ENCODE results near the gene MAEA. TPM values are rescaled to one million over a fixed set of nuclear protein-coding genes. Genes with fewer than 3 reads are reported as not detected.

The MAEA gene
- polyA plus RNA-seq, 2 donors, result 43.3 to 54.3 TPM

GRCh38 chr4:1309261-1310010, 19.7 kb downstream of the MAEA start:
- Histone ChIP-seq H3K27ac (ENCODE audit: low read depth in 2 of 2, low read length in 1 of 2) (peak overlapping the region; percentile 37 to 78), H3K9me3 (ENCODE audit: control insufficient read depth in 2 of 2, insufficient read depth in 1 of 2, low read depth in 1 of 2, low read length in 1 of 2) (no peaks in the 10 kb centered on the region), H3K4me3 (ENCODE audit: low read depth in 1 of 2, low read length in 2 of 2) (peak overlapping the region; percentile 7 to 20), H3K4me1 (ENCODE audit: control insufficient read depth in 2 of 2, insufficient read depth in 2 of 2, low read length in 1 of 2) (peaks cover 11 to 24% of the 10 kb centered on the region in 2 donors), H3K36me3 (ENCODE audit: control insufficient read depth in 2 of 2, insufficient read depth in 2 of 2, low read length in 1 of 2) (peaks cover 5 to 29% of the 10 kb centered on the region in 2 donors), H3K27me3 (ENCODE audit: control insufficient read depth in 1 of 2, insufficient read depth in 2 of 2, low read length in 2 of 2) (no peaks in the 10 kb centered on the region)
- 14 to 16% methylated on average over 36 of the region's 36 CpGs for WGBS, 2 donors

DNA sequence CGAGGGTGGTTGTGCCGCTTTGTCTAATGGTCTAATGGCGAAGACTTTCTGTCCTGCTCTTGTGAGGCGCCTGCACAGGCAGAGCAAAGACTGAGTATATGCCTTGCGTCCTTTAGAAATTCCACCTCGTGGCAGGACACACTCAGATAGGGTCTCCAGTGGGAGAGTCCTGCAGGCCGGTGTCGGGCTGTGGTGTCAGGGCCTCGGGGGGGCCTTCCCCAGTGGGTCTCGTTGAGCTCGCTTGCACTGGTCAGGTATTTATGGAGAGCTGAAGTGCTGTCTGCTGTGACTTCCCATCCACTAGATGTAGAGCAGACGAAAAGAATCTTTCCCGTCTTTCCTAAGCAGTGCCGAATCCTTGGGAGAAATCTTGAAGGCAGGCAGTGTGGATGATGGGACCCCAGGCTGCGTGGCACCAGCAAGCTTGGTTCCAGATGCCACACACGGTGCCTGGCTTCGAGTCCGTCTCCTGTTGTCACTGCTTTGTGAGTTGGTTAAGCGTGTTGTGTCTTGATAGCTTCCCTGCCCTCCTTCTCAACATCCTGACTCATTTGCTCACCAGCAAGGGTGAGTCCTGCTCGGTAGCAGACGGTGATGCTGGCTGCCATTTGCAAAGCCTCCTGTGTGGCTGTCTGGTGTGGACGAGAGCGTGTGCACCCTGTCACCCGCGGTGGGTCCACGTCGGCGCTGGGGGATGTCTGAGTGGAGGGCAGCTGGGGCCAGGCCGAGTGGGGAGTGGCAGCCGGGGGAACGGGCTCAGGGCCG, 20.5 kb downstream of the MAEA start:
- H3K27me3 ChIP-seq (ENCODE audit: control insufficient read depth in 1 of 2, insufficient read depth in 2 of 2, low read length in 2 of 2), result no peaks in the 10 kb centered on the region
- H3K36me3 ChIP-seq (ENCODE audit: control insufficient read depth in 2 of 2, insufficient read depth in 2 of 2, low read length in 1 of 2), result peaks cover 7 to 32% of the 10 kb centered on the region in 2 donors
- peaks cover 9 to 21% of the 10 kb centered on the region in 2 donors for H3K4me1 ChIP-seq (ENCODE audit: control insufficient read depth in 2 of 2, insufficient read depth in 2 of 2, low read length in 1 of 2)
- no peaks in the 10 kb centered on the region for H3K9me3 ChIP-seq (ENCODE audit: control insufficient read depth in 2 of 2, insufficient read depth in 1 of 2, low read depth in 1 of 2, low read length in 1 of 2)
- WGBS, 2 donors, result 68 to 74% methylated on average over 32 of the region's 32 CpGs
- H3K4me3 ChIP-seq (ENCODE audit: low read depth in 1 of 2, low read length in 2 of 2), result peak overlapping the region in 1 of 2 donors; percentile 20
- H3K27ac ChIP-seq (ENCODE audit: low read depth in 2 of 2, low read length in 1 of 2), result peak overlapping the region; percentile 37 to 78

DNA sequence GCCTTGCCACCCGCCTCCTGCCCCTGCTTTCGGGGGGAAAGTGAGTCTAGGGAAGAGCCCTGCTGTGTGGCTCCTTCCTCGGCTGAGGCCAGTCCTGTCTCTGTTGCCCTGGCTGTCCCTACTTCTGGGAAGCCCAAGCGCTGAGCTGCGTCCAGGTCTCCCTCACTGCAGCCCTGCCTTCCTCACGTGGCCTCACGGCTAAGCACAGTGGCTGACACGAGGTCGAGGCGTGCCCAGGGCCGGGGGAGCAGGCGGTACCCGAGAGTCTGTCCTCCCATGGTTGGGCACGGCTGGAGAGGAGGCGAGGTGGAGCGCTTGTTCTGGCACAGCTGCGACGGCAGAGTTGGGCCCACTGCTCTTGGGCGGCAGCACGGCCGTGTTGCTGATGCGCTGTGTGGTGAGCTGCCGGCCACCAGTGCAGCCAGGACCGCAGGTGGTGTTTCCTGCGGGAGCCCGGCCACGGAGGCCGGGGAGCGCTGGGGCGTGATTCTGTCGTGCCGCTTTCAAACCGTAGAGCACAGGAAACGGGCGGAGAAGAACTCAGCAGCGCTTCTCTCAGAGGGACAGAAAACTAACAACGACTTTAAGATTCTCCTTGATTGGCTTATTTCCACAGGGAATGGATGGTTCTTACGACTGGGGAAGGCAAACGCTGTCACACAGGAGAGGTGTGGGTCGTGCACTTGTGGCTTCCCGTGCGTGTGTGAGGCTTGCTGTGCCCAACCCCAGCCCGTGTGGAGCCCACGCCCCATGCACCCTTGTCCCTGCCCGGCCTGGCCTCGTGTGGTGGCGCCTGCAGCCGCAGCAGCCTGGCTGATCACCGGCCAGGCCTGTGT, 21.3 kb downstream of the MAEA start:
- no peak overlapping the region for H3K4me3 ChIP-seq (ENCODE audit: low read depth in 1 of 2, low read length in 2 of 2)

DNA sequence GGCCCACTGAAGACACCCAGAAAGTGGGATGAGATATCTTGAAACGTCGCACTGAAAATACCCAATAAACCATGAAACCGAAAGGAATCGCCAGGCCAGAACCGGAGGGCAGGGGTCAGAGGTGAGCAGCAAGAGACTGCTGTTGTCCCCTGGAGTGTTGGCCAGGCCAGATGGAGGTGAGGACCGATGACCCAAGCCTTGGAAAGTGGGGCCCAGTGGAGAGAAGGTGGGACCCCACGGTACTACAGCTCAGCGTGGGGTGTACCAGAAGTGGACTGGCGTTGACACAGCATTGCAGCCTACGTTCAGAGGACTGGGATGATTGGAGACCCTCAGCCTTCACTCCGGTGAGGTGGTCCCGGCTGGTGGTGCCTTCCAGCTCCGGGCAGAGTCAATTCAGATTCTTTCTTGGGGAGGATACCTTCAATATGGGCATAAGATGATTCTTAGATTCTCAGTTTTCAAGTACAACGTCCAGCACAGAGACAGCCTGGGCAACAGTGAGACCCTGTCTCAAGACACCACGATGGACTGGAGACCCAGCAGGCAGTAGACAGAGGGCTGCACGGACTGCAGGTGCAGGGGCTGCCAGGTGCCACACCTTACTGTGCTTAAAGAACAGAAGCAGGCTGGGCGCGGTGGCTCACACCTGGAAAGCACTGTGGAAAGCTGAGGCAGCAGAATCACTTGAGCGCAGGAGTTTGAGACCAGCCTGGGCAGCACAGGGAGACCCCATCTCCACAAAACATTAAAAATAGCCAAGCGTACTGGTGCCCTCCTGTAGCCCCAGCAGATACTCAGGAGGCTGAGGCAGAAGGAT, 23.3 kb downstream of the MAEA start:
- H3K36me3 ChIP-seq (ENCODE audit: control insufficient read depth in 2 of 2, insufficient read depth in 2 of 2, low read length in 1 of 2), result peaks cover 7 to 52% of the 10 kb centered on the region in 2 donors
- 94 to 96% methylated on average over 20 of the region's 20 CpGs for WGBS, 2 donors
- H3K9me3 ChIP-seq (ENCODE audit: control insufficient read depth in 2 of 2, insufficient read depth in 1 of 2, low read depth in 1 of 2, low read length in 1 of 2), result peaks cover 0 to 3% of the 10 kb centered on the region in 2 donors
- no peak overlapping the region for H3K27ac ChIP-seq (ENCODE audit: low read depth in 2 of 2, low read length in 1 of 2)
- H3K4me1 ChIP-seq (ENCODE audit: control insufficient read depth in 2 of 2, insufficient read depth in 2 of 2, low read length in 1 of 2), result peaks cover 9 to 21% of the 10 kb centered on the region in 2 donors
- no peaks in the 10 kb centered on the region for H3K27me3 ChIP-seq (ENCODE audit: control insufficient read depth in 1 of 2, insufficient read depth in 2 of 2, low read length in 2 of 2)
- no peak overlapping the region for H3K4me3 ChIP-seq (ENCODE audit: low read depth in 1 of 2, low read length in 2 of 2)

More for the DNA sequence above, 21.3 kb downstream of the MAEA start:
- H3K4me1 ChIP-seq (ENCODE audit: control insufficient read depth in 2 of 2, insufficient read depth in 2 of 2, low read length in 1 of 2), result peaks cover 9 to 21% of the 10 kb centered on the region in 2 donors
- peak overlapping the region in 1 of 2 donors; percentile 78 for H3K27ac ChIP-seq (ENCODE audit: low read depth in 2 of 2, low read length in 1 of 2)
- WGBS, 2 donors, result 83 to 85% methylated on average over 49 of the region's 49 CpGs
- peaks cover 7 to 37% of the 10 kb centered on the region in 2 donors for H3K36me3 ChIP-seq (ENCODE audit: control insufficient read depth in 2 of 2, insufficient read depth in 2 of 2, low read length in 1 of 2)
- H3K27me3 ChIP-seq (ENCODE audit: control insufficient read depth in 1 of 2, insufficient read depth in 2 of 2, low read length in 2 of 2), result no peaks in the 10 kb centered on the region
- H3K9me3 ChIP-seq (ENCODE audit: control insufficient read depth in 2 of 2, insufficient read depth in 1 of 2, low read depth in 1 of 2, low read length in 1 of 2), result no peaks in the 10 kb centered on the region

DNA sequence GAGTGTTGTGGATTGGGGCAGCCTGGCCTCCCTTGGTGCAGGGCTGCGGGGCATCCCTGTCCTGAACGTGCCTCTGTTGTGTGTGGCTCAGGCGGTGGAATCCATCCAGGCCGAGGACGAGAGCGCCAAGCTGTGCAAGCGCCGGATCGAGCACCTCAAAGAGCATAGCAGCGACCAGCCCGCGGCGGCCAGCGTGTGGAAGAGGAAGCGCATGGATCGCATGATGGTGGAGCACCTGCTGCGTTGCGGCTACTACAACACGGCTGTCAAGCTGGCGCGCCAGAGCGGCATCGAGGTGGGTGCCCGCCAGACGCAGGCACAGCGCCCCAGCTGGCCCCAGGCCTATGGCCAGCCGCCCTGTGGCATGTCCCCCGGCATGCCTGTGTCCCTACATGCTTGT, 25.6 kb downstream of the MAEA start:
- Histone ChIP-seq H3K27ac (ENCODE audit: low read depth in 2 of 2, low read length in 1 of 2) (no peak overlapping the region), H3K27me3 (ENCODE audit: control insufficient read depth in 1 of 2, insufficient read depth in 2 of 2, low read length in 2 of 2) (no peaks in the 10 kb centered on the region), H3K9me3 (ENCODE audit: control insufficient read depth in 2 of 2, insufficient read depth in 1 of 2, low read depth in 1 of 2, low read length in 1 of 2) (peaks cover 0 to 3% of the 10 kb centered on the region in 2 donors), H3K4me1 (ENCODE audit: control insufficient read depth in 2 of 2, insufficient read depth in 2 of 2, low read length in 1 of 2) (peaks cover 0 to 11% of the 10 kb centered on the region in 2 donors), H3K36me3 (ENCODE audit: control insufficient read depth in 2 of 2, insufficient read depth in 2 of 2, low read length in 1 of 2) (peaks cover 7 to 55% of the 10 kb centered on the region in 2 donors), H3K4me3 (ENCODE audit: low read depth in 1 of 2, low read length in 2 of 2) (no peak overlapping the region)
- 95 to 96% methylated on average over 28 of the region's 28 CpGs for whole genome bisulfite sequencing, 2 donors

DNA sequence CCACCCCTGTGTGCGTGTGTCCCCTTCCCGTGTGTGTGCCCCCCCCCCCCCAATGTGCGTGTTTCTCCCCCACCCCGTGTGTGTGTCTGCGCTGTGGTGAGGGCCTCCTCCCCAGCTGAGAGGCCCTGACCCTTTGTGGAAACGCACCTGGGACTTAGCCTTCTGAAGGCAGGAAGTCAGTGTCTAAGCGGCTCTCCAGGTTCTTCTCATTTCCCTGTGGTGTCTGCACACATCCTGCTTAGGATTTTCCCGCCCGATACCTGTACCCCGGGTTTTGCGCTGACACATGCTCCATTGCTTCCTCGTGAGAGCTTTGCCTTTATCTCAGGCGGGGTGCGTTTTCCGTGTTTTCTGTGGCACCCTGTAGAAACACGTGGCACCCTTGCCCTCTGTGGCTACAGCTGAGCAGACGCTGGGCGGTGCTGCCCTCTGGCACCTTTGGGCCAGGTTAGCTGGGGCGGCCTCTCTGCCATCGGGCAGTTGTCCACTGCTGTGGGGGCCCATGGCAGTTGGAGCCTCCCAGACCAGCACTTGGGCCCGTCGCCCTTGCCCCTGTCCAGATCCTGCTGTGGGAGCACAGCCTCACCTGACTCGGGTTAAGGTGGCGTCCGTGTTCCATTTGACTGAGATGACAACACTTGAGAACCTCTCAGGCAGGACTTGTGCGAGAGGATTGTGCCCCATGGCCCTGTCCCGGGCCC, 26.3 kb downstream of the MAEA start:
- 90 to 91% methylated on average over 26 of the region's 27 CpGs for WGBS, 2 donors
- Histone ChIP-seq H3K36me3 (ENCODE audit: control insufficient read depth in 2 of 2, insufficient read depth in 2 of 2, low read length in 1 of 2) (peaks cover 7 to 52% of the 10 kb centered on the region in 2 donors), H3K9me3 (ENCODE audit: control insufficient read depth in 2 of 2, insufficient read depth in 1 of 2, low read depth in 1 of 2, low read length in 1 of 2) (peaks cover 0 to 3% of the 10 kb centered on the region in 2 donors), H3K27me3 (ENCODE audit: control insufficient read depth in 1 of 2, insufficient read depth in 2 of 2, low read length in 2 of 2) (no peaks in the 10 kb centered on the region), H3K4me3 (ENCODE audit: low read depth in 1 of 2, low read length in 2 of 2) (no peak overlapping the region), H3K4me1 (ENCODE audit: control insufficient read depth in 2 of 2, insufficient read depth in 2 of 2, low read length in 1 of 2) (peaks cover 0 to 4% of the 10 kb centered on the region in 2 donors), H3K27ac (ENCODE audit: low read depth in 2 of 2, low read length in 1 of 2) (no peak overlapping the region)

- WGBS, 2 donors, result 85% methylated on average over 16 of the region's 16 CpGs
- Histone ChIP-seq H3K36me3 (ENCODE audit: control insufficient read depth in 2 of 2, insufficient read depth in 2 of 2, low read length in 1 of 2) (peaks cover 7 to 54% of the 10 kb centered on the region in 2 donors), H3K27ac (ENCODE audit: low read depth in 2 of 2, low read length in 1 of 2) (no peak overlapping the region)
Observed at GRCh38 chr4:1316537-1317168, 27.0 kb downstream of the MAEA start.

More at GRCh38 chr4:1316537-1317168, 27.0 kb downstream of the MAEA start:
- Histone ChIP-seq H3K4me1 (ENCODE audit: control insufficient read depth in 2 of 2, insufficient read depth in 2 of 2, low read length in 1 of 2) (no peaks in the 10 kb centered on the region), H3K27me3 (ENCODE audit: control insufficient read depth in 1 of 2, insufficient read depth in 2 of 2, low read length in 2 of 2) (no peaks in the 10 kb centered on the region), H3K9me3 (ENCODE audit: control insufficient read depth in 2 of 2, insufficient read depth in 1 of 2, low read depth in 1 of 2, low read length in 1 of 2) (peaks cover 0 to 3% of the 10 kb centered on the region in 2 donors), H3K4me3 (ENCODE audit: low read depth in 1 of 2, low read length in 2 of 2) (no peak overlapping the region)

Measured in esophagus (tissue), 2 donors.